Common myeloid progenitor, CD34-positive (primary cell): ENCODE measurements around the gene MZT2B.
"Not testable (repeated sequence)": the region's sequence is repeated elsewhere in the genome, so short reads cannot be mapped to it uniquely, and the experiment has no call there.

Experiments used
- CTCF ChIA-PET: fragments of 350-600 bp; sonication (Branson Sonifier 250); formaldehyde crosslinking; loops from one replicate; lab custom pipeline; 2021; ENCODE audit warnings: antibody characterized with exemption; lab: Charles Lee
- POLR2A ChIA-PET: fragments of 350-600 bp; sonication (Branson Sonifier 250); formaldehyde crosslinking; loops from one replicate; lab custom pipeline; 2021; ENCODE audit warnings: antibody characterized with exemption; lab: Charles Lee
- DNase-seq, 3 donors: peaks; one replicate each; pipeline versions ENCODE4 v3.0.0 to v3.0.0-alpha.2; 2013
- H3K27ac ChIP-seq, 2 experiments: 1 replicate in 1 of 2; 2 replicates in 1 of 2; pipeline ENCODE4 v1.7.0; 2013; ENCODE audit warnings: inconsistent platforms in 2 of 2, low read length in 2 of 2, mild to moderate bottlenecking in 2 of 2, low read depth in 1 of 2, moderate library complexity in 1 of 2; ENCODE audit not compliant: severe bottlenecking in 2 of 2, insufficient read depth in 1 of 2, poor library complexity in 1 of 2
- H3K27me3 ChIP-seq, 5 experiments: replicated peaks in 2 of 5; 1 replicate in 3 of 5; 2 replicates in 2 of 5; pipeline versions ENCODE4 v1.6.1 to v1.7.0; 2013; ENCODE audit warnings: low read length in 4 of 5, mild to moderate bottlenecking in 2 of 5, moderate library complexity in 2 of 5, inconsistent platforms in 1 of 5; ENCODE audit not compliant: insufficient read depth in 5 of 5, control insufficient read depth in 4 of 5
- H3K36me3 ChIP-seq, 4 experiments: 1 replicate in 2 of 4; 2 replicates in 2 of 4; pipeline versions ENCODE4 v1.6.1 to v1.7.0; 2013; ENCODE audit warnings: low read length in 3 of 4, control low read depth in 1 of 4, mild to moderate bottlenecking in 1 of 4; ENCODE audit not compliant: control insufficient read depth in 4 of 4, insufficient read depth in 4 of 4
- H3K4me1 ChIP-seq, 4 experiments: 1 replicate in 3 of 4; 2 replicates in 1 of 4; pipeline versions ENCODE4 v1.6.1 to v1.7.1; 2013; ENCODE audit warnings: low read length in 3 of 4, mild to moderate bottlenecking in 3 of 4, control low read depth in 1 of 4, inconsistent platforms in 1 of 4, moderate library complexity in 1 of 4; ENCODE audit not compliant: control insufficient read depth in 4 of 4, insufficient read depth in 4 of 4; ENCODE audit errors: control extremely low read depth in 1 of 4
- H3K4me3 ChIP-seq, 7 experiments: 1 replicate in 4 of 7; 2 replicates in 3 of 7; pipeline versions ENCODE4 v1.5.1 to v1.7.0; 2013; ENCODE audit warnings: mild to moderate bottlenecking in 7 of 7, low read length in 6 of 7, moderate library complexity in 6 of 7, inconsistent platforms in 2 of 7, low read depth in 2 of 7, control low read depth in 1 of 7; ENCODE audit not compliant: insufficient read depth in 4 of 7, control insufficient read depth in 1 of 7; ENCODE audit errors: extremely low read depth in 1 of 7
- H3K9me3 ChIP-seq, 5 experiments: 1 replicate in 4 of 5; 2 replicates in 1 of 5; pipeline versions ENCODE4 v1.6.1 to v1.7.1; 2013; ENCODE audit warnings: low read length in 4 of 5, mild to moderate bottlenecking in 2 of 5, inconsistent platforms in 1 of 5, low read depth in 1 of 5, moderate library complexity in 1 of 5; ENCODE audit not compliant: control insufficient read depth in 4 of 5, insufficient read depth in 2 of 5; ENCODE audit errors: control extremely low read depth in 1 of 5
- WGBS: methylation state at CpG from one replicate; pipeline ENCODE4 v1.1.5; 2013; ENCODE audit not compliant: insufficient coverage; 5-methylcytosine and 5-hydroxymethylcytosine counted together

The MZT2B gene

GRCh38 chr2:130145006-130145414 is 37.1 kb upstream of the MZT2B start, which contains the start of gene CCDC74B:
CCDC74B (minus strand) TSS chr2:130145112; CDS start chr2:130144996, 116 bp downstream.
- CTCF ChIA-PET, POLR2A ChIA-PET, H3K4me1 ChIP-seq, H3K27ac ChIP-seq, H3K9me3 ChIP-seq, H3K36me3 ChIP-seq: not testable (repeated sequence)
- H3K4me3 ChIP-seq, result peak within 1 kb of the TSS in 2 of 7 experiments; percentile 19 to 52
- DNase-seq, result peak in 1 of 3 donors; percentile 14
- 15% methylated on average over 14 of the region's 30 CpGs for WGBS
- peaks cover 0 to 34% (median 4%) of the 10 kb centered on the region in 5 experiments for H3K27me3 ChIP-seq

DNA sequence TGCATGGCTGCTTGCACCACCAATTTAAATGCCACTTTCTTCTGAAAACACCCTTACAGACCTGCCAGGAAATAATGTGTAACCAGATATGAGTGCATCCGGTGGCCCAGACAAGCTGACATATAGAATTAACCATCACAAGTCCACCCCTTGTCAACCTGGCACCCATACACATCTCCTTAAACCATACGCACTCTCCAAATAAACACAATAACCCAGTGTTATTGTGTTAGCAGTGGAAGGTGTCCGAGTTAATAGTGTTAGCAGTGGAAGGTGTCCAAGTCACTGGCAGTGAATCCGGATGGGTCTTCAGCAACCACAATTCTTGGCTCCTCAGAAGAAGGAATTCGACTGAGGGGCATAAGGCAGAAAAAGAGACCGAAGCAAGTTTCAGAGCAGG is 33.5 kb upstream of the MZT2B start:
- H3K27me3 ChIP-seq, result peaks cover 0 to 22% (median 0%) of the 10 kb centered on the region in 5 experiments
- H3K4me1 ChIP-seq, POLR2A ChIA-PET, H3K27ac ChIP-seq, CTCF ChIA-PET, H3K9me3 ChIP-seq, DNase-seq, H3K4me3 ChIP-seq: not testable (repeated sequence)
- peaks cover 0 to 21% (median 5%) of the 10 kb centered on the region in 4 experiments for H3K36me3 ChIP-seq
- no CpG with 5 or more reads among the region's 6 CpGs for WGBS

GRCh38 chr2:130150181-130151144 is 31.6 kb upstream of the MZT2B start:
- H3K36me3 ChIP-seq, result peaks cover 0 to 35% (median 7%) of the 10 kb centered on the region in 4 experiments
- no peaks in the 10 kb centered on the region for H3K9me3 ChIP-seq
- no peaks in the 10 kb centered on the region for H3K4me1 ChIP-seq
- H3K27ac ChIP-seq, result no peak overlapping the region
- H3K4me3 ChIP-seq, result no peak overlapping the region
- DNase-seq, result no peak
- CTCF ChIA-PET, result no interaction called here
- POLR2A ChIA-PET, result interaction anchor here (0.5 kb wide), 1 partner anchor 192 kb away, joined by 3 read pairs; the partner anchor contains the start of gene IMP4
- H3K27me3 ChIP-seq, result peaks cover 0 to 14% (median 0%) of the 10 kb centered on the region in 5 experiments
- 96% methylated on average over 18 of the region's 23 CpGs for WGBS

GRCh38 chr2:130151145-130151512 is 30.9 kb upstream of the MZT2B start:
- 100% methylated on average over 1 of the region's 5 CpGs for WGBS
- POLR2A ChIA-PET, H3K4me1 ChIP-seq, H3K27me3 ChIP-seq, H3K9me3 ChIP-seq, H3K27ac ChIP-seq, H3K4me3 ChIP-seq, DNase-seq, CTCF ChIA-PET: not testable (repeated sequence)
- peaks cover 0 to 37% (median 8%) of the 10 kb centered on the region in 4 experiments for H3K36me3 ChIP-seq

DNA sequence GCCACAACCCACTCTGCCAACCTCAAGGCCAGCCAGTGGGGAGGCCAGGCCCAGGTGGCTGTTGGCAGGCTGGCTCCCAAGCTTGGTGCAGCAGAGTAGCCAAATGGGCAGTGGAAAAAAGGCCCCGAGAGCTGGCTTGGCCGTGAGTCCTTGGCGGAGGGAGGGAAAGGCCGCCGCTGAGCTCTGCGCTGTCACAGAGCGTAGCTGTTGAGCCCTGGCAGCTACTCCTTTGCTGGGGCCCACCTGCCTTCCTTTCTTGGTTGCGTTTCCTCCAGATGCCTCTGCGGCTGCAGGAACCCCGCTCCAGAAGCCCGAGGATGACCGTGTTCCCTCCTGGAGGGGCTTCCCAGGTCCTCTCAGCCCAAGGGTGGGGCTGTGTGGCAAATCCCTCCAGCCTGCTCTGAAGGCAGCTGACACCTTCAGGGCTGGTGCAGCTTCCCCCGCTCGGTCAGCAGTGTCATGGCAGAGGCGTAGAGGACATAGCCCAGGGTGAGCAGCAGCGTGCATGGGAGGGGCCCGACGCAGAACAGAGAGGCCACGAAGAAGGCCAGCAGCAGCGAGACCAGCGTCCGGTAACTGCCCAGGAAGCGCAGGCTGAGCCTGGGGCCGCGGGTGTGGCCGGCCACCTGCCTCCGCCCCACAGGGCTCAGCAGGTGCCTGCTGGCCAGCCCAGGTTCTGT is 29.8 kb upstream of the MZT2B start:
- POLR2A ChIA-PET, H3K9me3 ChIP-seq, H3K27ac ChIP-seq, H3K4me3 ChIP-seq, DNase-seq, H3K27me3 ChIP-seq, CTCF ChIA-PET, H3K4me1 ChIP-seq: not testable (repeated sequence)
- WGBS, result 93% methylated on average over 12 of the region's 27 CpGs
- H3K36me3 ChIP-seq, result peaks cover 0 to 37% (median 8%) of the 10 kb centered on the region in 4 experiments

- ChIA-PET POLR2A (no interaction called here), CTCF (no interaction called here)
- H3K36me3 ChIP-seq, result peaks cover 0 to 37% (median 8%) of the 10 kb centered on the region in 4 experiments
- DNase-seq, result no peak
- H3K27me3 ChIP-seq, result no peaks in the 10 kb centered on the region
- no peaks in the 10 kb centered on the region for H3K9me3 ChIP-seq
- H3K4me1 ChIP-seq, result peaks cover 0 to 2% (median 0%) of the 10 kb centered on the region in 4 experiments
- no peak overlapping the region for H3K4me3 ChIP-seq
- H3K27ac ChIP-seq, result no peak overlapping the region
- WGBS, result 97% methylated on average over 17 of the region's 25 CpGs
Observed at GRCh38 chr2:130152816-130153595, 29.1 kb upstream of the MZT2B start.
